LNCaP clone FGC (cell line): ENCODE results near the gene KCNE4.

ENCODE experiments used
- DNase-seq: peaks from one replicate; pipeline ENCODE4 v3.0.0-alpha.2; 2011; ENCODE audit warnings: low read depth
- H3K4me3 ChIP-seq: 2 replicates; pipeline ENCODE4 v1.5.1; 2011; ENCODE audit warnings: mild to moderate bottlenecking, low read depth, low read length, control low read depth
- CTCF ChIP-seq: IDR thresholded peaks from 2 replicates; pipeline ENCODE4 v1.5.1; 2012; ENCODE audit warnings: mild to moderate bottlenecking; ENCODE audit not compliant: control insufficient read depth, insufficient read depth; ENCODE audit errors: extremely low read depth

The KCNE4 gene

GRCh38 chr2:223051693-223052289 is at the start of gene KCNE4:
Gene KCNE4, plus strand, starts transcription at chr2:223052190. Its CDS starts 641 bp downstream, at chr2:223052831.
- peak within 1 kb of the TSS; percentile 46 for H3K4me3 ChIP-seq
- no peak for TF ChIP-seq CTCF
- no peak for DNase-seq

- no peak overlapping the region for H3K4me3 ChIP-seq
- no peak for TF ChIP-seq CTCF
These were observed 48.8 kb upstream of the KCNE4 start for GRCh38 chr2:223003191-223003590.

GRCh38 chr2:223005496-223005895 is 46.5 kb upstream of the KCNE4 start:
- TF ChIP-seq CTCF: no peak
- H3K4me3 ChIP-seq: no peak overlapping the region
- DNase-seq: no peak

More at GRCh38 chr2:223003191-223003590, 48.8 kb upstream of the KCNE4 start:
- DNase-seq: no peak

GRCh38 chr2:223007531-223007930 is 44.5 kb upstream of the KCNE4 start:
- DNase-seq: no peak
- no peak overlapping the region for H3K4me3 ChIP-seq
- no peak for TF ChIP-seq CTCF

GRCh38 chr2:223008162-223008561 is 43.8 kb upstream of the KCNE4 start:
- H3K4me3 ChIP-seq: no peak overlapping the region
- DNase-seq: no peak
- no peak for TF ChIP-seq CTCF

GRCh38 chr2:223008956-223009355 is 43.0 kb upstream of the KCNE4 start:
- no peak for DNase-seq
- TF ChIP-seq CTCF: no peak
- no peak overlapping the region for H3K4me3 ChIP-seq

- no peak for TF ChIP-seq CTCF
- no peak for DNase-seq
- H3K4me3 ChIP-seq: no peak overlapping the region
These were observed 41.3 kb upstream of the KCNE4 start for GRCh38 chr2:223010641-223011040.
